ENCODE measurements around the gene MAPKAP1.

The MAPKAP1 gene

GRCh38 chr9:125457357-125457756 is 249.7 kb downstream of the MAPKAP1 start:
- DNase-seq (ENCODE audit: low read depth): no peak

DNA sequence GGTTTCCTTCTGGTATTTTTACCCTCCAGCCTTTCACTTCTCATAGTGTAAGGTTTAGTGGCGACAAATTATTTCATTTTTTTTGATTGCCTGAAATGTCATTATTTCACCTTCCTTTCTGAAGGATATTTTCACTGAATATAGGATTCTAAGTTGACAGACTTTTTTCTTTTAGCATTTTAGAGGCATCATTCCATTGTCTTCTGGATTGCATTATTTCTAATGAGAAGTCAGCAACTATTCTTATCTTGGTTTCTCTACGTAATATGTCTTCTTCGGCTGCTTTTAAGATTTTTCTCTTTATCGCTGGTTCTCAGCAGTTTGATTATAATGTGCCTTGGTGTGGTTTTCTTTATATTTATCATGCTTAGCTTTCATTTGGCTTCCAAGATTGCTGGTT is 251.1 kb downstream of the MAPKAP1 start:
- DNase-seq (ENCODE audit: low read depth): no peak

DNA sequence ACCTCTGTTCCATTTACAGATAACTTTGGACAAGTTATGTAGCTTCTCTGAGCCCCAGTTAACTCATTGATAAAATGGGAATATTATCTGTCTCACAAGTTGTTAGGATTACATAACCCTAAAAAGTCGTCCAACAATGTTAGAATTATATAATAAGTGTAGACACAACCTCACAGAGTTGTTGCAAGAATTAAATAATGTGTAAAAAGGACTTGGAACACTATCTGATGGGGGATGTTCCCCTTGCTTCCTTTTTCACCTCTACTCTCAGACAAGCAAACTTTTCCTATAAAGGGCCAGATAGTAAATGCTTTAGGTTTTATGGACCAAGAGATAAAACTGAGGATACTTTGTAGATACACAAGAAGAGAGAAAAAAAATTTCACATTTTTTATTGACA is 251.9 kb downstream of the MAPKAP1 start:
- no peak for DNase-seq (ENCODE audit: low read depth)

GRCh38 chr9:125447202-125447802 is 259.7 kb downstream of the MAPKAP1 start:
- no peak for DNase-seq (ENCODE audit: low read depth)

GRCh38 chr9:125446561-125447094 is 260.4 kb downstream of the MAPKAP1 start:
- DNase-seq (ENCODE audit: low read depth): no peak

GRCh38 chr9:125444956-125445506 is 262.0 kb downstream of the MAPKAP1 start:
- DNase-seq (ENCODE audit: low read depth): no peak

GRCh38 chr9:125444166-125444565 is 262.8 kb downstream of the MAPKAP1 start:
- DNase-seq (ENCODE audit: low read depth): no peak

GRCh38 chr9:125443367-125443766 is 263.6 kb downstream of the MAPKAP1 start:
- no peak for DNase-seq (ENCODE audit: low read depth)

DNA sequence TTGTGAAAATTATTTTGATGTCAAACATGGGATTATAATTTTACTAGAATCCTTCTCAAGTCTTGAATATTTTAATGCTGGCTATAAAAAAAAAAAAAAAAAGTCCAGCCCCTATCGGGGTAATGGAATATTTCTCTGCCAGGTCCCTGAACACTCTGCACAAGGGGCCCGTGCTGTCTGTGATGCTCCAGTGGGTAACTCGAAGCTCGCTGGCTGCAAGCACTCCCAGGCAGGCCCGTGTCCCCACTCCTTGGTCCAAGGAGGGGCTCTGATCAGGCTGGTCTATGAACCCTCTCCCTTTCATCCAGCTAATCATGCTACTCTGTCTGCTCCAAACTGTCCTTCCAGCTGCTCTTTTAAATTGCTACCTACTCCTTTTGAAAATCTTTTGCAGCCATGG is 264.6 kb downstream of the MAPKAP1 start:
- DNase-seq (ENCODE audit: low read depth): no peak

DNA sequence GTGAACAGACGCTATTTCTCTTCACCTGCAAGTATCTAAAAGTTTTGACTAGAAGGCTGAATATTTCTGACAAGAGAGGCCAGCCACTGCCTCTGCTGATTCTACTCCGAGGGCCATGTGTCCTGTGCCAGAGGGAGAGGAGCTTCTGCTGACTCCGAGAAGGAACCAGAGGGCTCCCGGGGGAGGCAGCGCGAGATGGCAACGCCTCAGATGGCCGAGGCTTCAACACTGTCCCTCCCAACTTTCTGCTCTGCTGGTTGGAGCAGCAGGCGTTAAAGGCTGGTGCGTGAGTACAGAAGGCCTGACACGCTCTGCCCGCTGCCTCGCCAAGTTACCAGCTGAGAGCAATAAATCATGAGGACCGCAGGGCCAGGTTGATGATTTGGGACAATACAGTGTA is 266.6 kb downstream of the MAPKAP1 start:
- DNase-seq (ENCODE audit: low read depth): no peak

GRCh38 chr9:125439434-125440272 is 267.4 kb downstream of the MAPKAP1 start:
- no peak for DNase-seq (ENCODE audit: low read depth)

GRCh38 chr9:125438506-125439433 is 268.2 kb downstream of the MAPKAP1 start:
- DNase-seq (ENCODE audit: low read depth): no peak

GRCh38 chr9:125437771-125438221 is 269.2 kb downstream of the MAPKAP1 start:
- DNase-seq (ENCODE audit: low read depth): no peak

GRCh38 chr9:125436613-125437443 is 270.2 kb downstream of the MAPKAP1 start:
- no peak for DNase-seq (ENCODE audit: low read depth)

GRCh38 chr9:125435776-125436612 is 271.0 kb downstream of the MAPKAP1 start:
- DNase-seq (ENCODE audit: low read depth): no peak

DNA sequence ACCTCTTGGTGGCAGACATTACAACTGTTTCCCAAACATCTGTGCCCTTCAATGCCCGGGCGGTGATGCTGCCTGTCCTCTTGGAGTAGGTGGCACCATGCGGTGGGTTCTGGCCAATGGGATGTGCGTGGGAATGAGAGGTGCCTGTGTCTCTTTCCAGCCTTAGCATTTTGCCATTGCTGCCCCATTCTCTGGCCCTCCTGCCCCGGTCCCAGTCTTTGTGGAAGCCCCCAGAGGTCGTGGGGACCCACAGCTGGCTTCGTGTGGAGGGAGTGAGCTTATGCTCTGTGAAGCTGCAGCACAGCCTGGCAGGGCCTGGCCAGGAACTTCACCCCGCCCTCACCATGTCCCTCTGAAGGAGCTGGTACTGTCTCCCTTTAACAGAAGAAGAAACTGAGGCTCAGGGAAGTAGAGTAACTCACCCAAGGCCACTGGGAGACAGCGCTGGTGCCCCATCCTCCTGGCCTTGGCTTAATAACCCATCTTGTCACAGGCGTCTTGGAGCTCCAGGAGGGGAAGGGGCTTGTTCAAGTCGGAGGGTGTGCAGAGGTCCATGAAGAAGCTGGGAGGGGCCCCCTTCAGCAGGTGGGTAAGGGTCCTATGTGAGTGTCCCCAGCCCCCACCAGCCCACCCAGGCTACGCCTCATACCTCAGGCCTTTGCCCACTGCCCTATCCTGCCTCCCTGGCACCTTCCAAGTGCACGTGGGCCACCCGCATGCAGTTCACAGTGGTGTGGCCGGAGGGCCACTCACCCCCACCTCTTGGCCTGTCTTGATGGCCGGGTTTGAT is 271.8 kb downstream of the MAPKAP1 start:
- no peak for DNase-seq (ENCODE audit: low read depth)

- DNase-seq (ENCODE audit: low read depth): no peak
Measured at GRCh38 chr9:125433461-125434011, 273.5 kb downstream of the MAPKAP1 start.

DNA sequence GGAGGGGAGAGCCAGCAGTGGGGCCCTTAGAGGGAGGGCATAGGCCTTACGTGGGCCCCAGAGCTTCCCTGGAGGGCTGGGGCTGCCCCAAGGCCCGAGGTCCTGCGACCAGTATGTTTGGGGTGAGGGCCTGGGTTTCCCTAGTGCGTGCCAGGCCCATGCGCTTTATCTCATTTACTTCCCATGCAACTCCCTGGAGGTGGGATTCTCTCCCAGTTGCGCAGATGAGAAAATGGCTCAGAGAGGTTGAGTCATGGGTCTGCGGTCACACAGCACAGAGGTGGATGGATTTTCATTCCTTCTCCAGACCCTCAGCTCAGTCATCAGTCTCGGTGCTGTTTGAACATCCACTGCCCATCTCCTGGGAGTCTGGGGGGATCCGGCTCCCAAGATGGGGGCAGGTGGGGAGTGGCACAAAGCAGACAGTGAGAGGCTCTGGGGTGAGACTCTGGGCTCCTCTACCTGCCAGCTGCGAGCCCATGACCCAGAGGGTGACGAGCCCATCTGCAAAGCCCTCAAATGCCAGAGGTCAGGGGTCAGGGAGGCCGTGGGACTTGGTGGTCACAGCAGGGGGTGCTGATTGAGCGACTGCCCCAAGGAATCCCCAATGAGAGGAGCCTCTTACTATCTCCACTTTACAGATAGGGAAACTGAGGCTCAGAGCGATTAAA is 274.2 kb downstream of the MAPKAP1 start:
- DNase-seq (ENCODE audit: low read depth): no peak

Data from EH (cell line).